Measurements from ENCODE around the gene CDON. TPM values are rescaled to one million over a fixed set of nuclear protein-coding genes. Genes with fewer than 3 reads are reported as not detected.

Gene CDON
- total and polyA plus RNA-seq, 2 of the 13 experiments (the other 11 are each of a cell fraction or from before 2014, with no cell fraction given): 9.6 to 12.8 TPM

DNA sequence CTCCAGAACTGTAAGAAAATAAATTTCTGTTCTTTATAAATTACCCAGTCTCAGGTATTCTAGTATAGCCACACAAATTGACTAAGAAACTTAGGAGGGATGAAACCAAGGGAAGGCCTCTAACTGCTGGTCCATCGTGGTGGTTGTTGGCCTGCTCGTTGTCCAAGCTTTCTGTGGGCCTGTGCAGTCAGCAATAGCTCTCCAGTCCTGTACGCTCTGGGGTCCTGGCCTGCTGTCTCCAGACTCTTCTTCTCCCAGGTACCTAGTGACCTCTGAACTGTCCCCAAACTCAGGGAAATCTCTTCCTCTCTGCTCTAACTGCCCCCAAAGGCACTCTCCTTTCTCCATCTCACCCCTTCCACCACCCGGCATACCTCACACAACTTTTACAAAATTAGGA is 122.5 kb downstream of the CDON start:
- in situ Hi-C loops (cut with HindIII; ENCODE audit: extremely low pct_ligation_motif_present, low pct_unique_long_range_greater_than_20kb): loop anchor here (5.0 kb wide), 1 partner anchor 122 kb away; the partner anchor contains the start of gene CDON
- Histone ChIP-seq H3K79me2 (ENCODE audit: insufficient read depth, low read length) (no peaks in the 10 kb centered on the region), H3K4me1 (ENCODE audit: insufficient read depth, low read length) (peaks cover 42% of the 10 kb centered on the region), H3K4me3 (replicated peaks in 1 of 3; ENCODE audit: insufficient read depth in 1 of 3, low read depth in 2 of 3, low read length in 3 of 3) (no peak overlapping the region), H2AFZ (ENCODE audit: low read length) (no peak overlapping the region), H3K36me3 (replicated peaks in 1 of 2; ENCODE audit: control insufficient read depth in 1 of 2, insufficient read depth in 2 of 2, low read length in 2 of 2) (no peaks in the 10 kb centered on the region), H3K27ac (ENCODE audit: extremely low read length, insufficient read depth, low read length) (no peak overlapping the region), H4K20me1 (ENCODE audit: insufficient read depth, low read length) (no peaks in the 10 kb centered on the region), H3K4me2 (ENCODE audit: low read depth, low read length) (no peak overlapping the region), H3K9ac (ENCODE audit: insufficient read depth, low read depth, low read length) (no peak overlapping the region), H3K9me3 (ENCODE audit: low read length) (no peaks in the 10 kb centered on the region), H3K27me3 (ENCODE audit: control insufficient read depth in 1 of 2, insufficient read depth in 2 of 2, low read length in 2 of 2) (peaks cover 0 to 3% of the 10 kb centered on the region in 2 experiments; a peak in 1 of 5 replicates)
- 75% methylated on average over 4 of the region's 4 CpGs for WGBS (ENCODE audit: low lambda C conversion rate)
- TF ChIP-seq DNMT3B (CRISPR knock-in tag; conservative IDR thresholded peaks at IDR 0.05) (no peak), RCOR2 (CRISPR knock-in tag; IDR thresholded peaks at IDR 0.05) (no peak), SMC3 (IDR thresholded peaks at IDR 0.05; ENCODE audit: low read length) (no peak), RFX3 (CRISPR knock-in tag; IDR thresholded peaks at IDR 0.05) (no peak), RNF2 (conservative IDR thresholded peaks at IDR 0.05; ENCODE audit: low read depth) (no peak), ZMYM4 (CRISPR knock-in tag; IDR thresholded peaks at IDR 0.05) (no peak), GRHL1 (CRISPR knock-in tag; conservative IDR thresholded peaks at IDR 0.05) (no peak), ZNF33B (CRISPR knock-in tag; IDR thresholded peaks at IDR 0.05) (no peak), SRSF9 (IDR thresholded peaks at IDR 0.05; ENCODE audit: borderline replicate concordance, insufficient read depth, low read depth, low read length, poor library complexity, severe bottlenecking) (no peak), RARA (CRISPR knock-in tag; IDR thresholded peaks at IDR 0.05) (no peak), POLR2AphosphoS2 (IDR thresholded peaks at IDR 0.05; ENCODE audit: low read depth, low read length) (no peak), ZSCAN30 (CRISPR knock-in tag; IDR thresholded peaks at IDR 0.05) (no peak), SMARCE1 (IDR thresholded peaks at IDR 0.05; ENCODE audit: borderline replicate concordance) (no peak)
- TF ChIP-seq, protein P1, sequence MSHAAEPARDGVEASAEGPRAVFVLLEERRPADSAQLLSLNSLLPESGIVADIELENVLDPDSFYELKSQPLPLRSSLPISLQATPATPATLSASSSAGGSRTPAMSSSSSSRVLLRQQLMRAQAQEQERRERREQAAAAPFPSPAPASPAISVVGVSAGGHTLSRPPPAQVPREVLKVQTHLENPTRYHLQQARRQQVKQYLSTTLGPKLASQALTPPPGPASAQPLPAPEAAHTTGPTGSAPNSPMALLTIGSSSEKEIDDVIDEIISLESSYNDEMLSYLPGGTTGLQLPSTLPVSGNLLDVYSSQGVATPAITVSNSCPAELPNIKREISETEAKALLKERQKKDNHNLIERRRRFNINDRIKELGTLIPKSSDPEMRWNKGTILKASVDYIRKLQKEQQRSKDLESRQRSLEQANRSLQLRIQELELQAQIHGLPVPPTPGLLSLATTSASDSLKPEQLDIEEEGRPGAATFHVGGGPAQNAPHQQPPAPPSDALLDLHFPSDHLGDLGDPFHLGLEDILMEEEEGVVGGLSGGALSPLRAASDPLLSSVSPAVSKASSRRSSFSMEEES (CRISPR knock-in tag; IDR thresholded peaks at IDR 0.05): no peak
- TF ChIP-seq, protein P2, sequence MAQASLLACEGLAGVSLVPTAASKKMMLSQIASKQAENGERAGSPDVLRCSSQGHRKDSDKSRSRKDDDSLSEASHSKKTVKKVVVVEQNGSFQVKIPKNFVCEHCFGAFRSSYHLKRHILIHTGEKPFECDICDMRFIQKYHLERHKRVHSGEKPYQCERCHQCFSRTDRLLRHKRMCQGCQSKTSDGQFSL (CRISPR knock-in tag; IDR thresholded peaks at IDR 0.05): no peak
- no TSS peak for BruUV-seq (replicated peaks)
- FAIRE-seq: no peak
- ATAC-seq: no peak
- POLR2A ChIA-PET: no interaction called here
- DNase-seq (ENCODE audit: low spot score): no peak
- intact Hi-C loops (cut with micrococcal nuclease; ENCODE audit: unreplicated experiment): no loop called here
- CTCF ChIA-PET (ENCODE audit: low intra/inter-chr PET ratio, low total read pairs): no interaction called here

All from HepG2 (cell line).